HG02938 (cell line): ENCODE measurements around the gene PCSK4.
A peak's percentile ranks its signal among the peaks of the same experiment; 100 is the strongest.
"Not testable (repeated sequence)": the region's sequence is repeated elsewhere in the genome, so short reads cannot be mapped to it uniquely, and the experiment has no call there.

Source experiments
- ATAC-seq: cut with Tn5 transposase; IDR thresholded peaks from one replicate; pipeline ENCODE4 v1.9.1; 2021; ENCODE audit warnings: mild to moderate bottlenecking, moderate library complexity; ENCODE audit not compliant: unreplicated experiment

Gene PCSK4

DNA sequence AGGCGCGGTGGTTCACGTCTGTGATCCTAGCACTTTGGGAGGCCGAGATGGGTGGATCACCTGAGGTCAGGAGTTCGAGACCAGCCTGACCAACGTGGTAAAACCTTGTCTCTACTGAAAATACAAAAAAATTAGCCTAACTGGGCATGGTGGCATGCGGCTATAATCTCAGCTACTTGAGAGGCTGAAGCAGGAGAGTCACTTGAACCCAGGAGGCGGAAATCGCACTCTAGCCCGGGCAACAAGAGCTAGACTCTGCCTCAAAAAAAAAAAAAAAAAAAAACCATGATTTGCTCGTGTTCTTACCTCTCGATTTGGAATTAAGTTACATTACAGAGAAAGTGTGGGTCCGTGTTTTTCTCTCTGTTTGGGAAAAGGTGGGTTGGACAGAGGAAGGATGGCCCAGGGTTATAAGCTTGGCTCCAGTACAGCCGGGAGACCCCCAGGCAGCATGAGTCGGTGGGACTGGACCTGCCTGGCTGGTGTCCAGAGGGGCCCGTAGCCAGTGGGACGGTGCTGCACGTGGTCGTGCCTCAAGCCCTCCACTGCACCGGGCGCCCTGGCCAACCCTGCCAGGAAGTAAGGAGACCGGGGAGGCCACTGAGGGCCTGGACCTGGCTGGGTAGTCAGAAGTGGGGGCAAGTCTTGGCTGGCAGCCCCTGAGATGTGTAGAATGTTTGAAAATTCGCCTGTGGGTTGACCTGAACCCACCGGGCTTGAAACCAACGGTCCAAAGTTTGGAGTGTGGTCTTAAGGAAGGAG, 48.3 kb downstream of the PCSK4 start:
- no peak for ATAC-seq

DNA sequence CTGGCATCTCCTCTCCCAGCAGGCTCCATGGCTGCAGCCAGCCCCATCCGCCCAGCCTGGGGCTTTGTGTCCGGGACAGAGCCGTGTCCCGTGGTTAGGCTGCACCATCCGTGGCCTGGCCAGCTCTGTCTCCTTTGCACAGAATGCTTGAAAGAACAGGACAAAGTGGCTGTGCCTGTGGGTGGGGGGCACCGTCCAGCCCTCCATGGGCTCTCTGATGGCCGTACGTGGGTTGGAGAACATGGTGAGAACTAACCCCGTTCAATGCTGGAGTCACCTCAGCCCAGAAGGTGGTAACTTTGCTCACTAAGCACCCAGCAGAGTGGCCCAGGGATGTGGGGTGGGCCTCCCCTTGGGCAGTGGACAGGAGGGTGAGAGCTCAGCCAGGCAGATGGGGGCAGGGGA, 49.1 kb downstream of the PCSK4 start:
- no peak for ATAC-seq

DNA sequence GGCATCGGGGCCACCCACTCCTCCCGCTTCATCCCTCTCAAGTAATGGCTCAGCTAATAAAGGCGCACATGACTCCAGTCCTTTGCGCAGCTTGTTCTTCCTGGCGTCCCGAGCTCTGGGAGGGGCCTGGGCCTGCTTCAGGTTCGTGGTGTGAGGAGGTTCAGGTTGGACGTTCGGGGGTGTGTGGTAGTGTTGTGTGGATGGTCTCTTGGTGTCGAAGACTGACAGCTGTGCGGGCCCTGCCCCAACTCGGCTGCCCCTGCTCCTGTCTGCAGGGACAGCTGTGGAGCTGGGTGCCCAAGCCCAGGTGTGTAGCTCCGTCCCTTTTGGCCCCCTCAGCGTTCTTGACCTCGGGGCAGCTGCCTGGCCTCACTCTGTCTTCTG, 49.7 kb downstream of the PCSK4 start:
- ATAC-seq = no peak

DNA sequence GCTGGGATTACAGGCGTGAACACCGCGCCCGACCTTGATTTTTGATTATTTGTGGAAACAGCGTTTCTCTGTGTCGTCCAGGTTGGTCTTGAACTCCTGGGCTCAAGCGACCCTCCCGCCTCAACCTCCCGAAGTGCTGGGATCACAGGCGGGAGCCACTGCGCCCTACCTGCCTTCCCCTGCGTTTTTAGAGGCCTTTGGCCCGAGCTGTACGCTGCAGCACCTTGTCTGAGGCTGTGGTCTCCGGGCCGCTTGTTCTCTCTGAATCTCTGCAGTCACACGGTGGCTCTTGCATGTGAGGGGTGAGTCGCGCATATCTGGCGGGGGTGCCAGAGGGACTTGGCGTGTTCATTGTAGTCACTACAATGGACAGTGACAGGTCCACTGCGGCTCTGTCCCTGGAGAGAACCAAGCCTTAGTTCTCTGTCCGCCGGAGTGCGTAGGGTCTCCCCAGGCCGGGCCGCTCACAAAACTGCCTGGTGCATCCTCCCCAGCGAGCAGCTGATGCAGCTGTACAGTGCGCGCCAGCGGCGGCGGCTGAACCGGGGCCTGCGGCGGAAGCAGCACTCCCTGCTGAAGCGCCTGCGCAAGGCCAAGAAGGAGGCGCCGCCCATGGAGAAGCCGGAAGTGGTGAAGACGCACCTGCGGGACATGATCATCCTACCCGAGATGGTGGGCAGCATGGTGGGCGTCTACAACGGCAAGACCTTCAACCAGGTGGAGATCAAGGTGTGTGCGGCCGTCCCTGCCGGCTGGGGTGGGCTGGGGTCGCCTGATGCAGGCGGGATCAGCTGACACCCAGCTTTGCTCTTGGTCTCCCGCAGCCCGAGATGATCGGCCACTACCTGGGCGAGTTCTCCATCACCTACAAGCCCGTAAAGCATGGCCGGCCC, 50.4 kb downstream of the PCSK4 start:
- ATAC-seq = not testable (repeated sequence)

DNA sequence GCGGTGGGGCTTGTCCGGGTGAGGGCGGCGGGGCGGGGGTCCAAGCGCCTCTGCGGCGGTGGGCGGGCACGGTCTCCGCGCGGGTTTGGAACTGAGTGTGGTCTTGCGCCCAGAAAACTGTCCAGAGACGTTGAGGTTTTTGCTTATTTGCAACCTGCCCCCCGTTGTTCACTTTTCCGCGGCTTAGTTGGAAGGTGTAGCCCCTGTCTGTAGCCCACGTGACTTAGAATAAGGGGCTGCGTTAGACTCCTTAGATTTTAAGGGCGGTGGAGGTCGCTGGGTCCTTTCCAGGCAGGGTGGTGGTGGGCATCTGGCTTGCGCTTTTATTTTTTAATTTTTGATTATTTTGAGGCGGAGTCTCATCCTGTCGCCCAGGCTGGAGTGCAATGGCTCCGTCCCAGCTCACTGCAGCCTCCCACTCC, 51.2 kb downstream of the PCSK4 start:
- no peak for ATAC-seq

DNA sequence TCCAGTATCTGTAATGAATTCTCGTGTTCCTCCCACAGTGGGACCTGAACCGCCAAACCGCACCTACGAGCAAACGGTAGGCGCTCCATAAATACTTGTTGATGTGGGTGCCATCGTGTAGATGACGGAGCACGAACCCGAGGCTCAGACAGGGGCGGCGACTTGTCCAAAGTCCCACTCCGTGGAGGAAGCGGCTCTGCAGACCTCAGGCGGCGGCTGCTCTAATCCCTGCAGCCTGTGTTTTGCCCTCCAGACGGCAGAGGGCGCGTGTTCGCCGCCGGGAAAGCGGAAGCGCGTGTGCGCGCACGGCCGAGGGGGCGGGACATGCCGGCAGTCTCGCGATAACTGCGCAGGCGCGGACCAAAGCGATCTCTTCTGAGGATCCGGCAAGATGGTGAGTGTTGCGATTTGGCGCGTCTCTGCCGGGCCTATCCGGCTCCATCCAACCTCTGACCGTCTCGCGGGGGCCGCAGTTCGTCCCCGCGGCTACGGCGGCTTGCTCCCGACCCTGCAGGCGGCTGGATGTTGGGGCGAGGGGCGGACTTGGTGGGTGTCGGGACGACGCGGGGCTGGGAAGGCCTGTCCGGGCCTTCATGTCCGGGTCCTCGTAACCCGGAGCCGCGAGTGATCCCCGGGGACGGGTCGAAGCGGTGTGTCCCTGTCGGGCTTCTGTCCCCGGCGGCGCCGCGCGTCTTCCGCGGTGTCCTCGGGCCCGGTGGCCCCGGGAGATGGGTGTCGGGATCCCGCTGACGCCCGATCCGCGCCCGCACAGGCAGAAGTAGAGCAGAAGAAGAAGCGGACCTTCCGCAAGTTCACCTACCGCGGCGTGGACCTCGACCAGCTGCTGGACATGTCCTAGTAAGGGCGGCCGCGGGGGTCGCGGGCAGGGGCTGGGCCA, 51.9 kb downstream of the PCSK4 start, which contains the start of gene RPS15:
TSS of gene RPS15 (plus strand) at position 362 of the 898 bp plus-strand sequence. CDS start at position 392, 30 bp downstream.
- peak; percentile 70 for ATAC-seq

DNA sequence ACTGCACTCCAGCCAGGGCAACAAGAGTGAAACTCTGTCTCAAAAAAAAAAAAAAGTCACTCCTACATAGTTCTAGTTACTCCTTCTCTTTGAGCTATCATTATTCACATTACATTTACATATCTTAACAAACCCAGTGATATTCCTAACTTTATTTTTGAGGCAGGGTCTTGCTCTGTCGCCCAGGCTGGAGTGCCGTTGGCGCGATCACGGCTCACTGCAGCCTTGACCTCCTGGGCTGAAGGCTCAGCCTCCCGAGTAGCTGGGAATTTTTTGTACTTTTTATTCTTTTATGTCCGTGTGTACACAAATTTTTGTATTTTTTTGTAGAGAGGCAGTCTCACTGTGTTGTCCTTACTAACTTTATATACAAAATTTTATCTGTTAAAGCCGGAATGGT, 52.5 kb downstream of the PCSK4 start:
- no peak for ATAC-seq

DNA sequence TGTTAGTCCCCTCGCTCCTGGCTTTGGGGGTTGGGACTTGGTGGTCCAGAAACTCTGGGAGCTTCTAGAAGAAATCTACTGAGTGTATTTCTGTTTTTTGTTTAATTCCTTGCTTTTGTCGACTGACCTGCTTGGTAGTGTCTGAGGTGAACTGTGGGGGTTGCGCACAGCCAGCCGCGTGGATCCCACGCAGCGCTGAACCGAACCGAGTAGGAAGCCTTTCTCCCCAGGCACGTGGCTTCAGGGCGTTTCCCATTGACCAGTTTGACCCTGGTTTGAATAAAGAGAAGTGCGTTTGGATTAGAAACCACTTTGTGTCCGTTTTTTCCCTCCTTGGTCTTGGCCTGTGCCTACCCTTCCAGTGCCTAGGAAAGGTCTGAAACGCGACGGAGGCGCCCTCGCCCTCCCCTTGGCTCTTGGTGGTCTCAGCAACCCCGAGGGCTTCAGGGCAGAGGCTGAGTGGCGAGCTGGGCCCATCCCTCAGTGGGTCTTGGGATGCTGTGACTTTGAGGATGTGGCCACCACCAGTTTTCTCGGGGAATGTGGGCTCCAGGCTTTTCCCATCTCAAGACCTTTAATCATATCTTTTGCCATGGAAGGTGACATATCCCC, 54.7 kb downstream of the PCSK4 start:
- no peak for ATAC-seq

DNA sequence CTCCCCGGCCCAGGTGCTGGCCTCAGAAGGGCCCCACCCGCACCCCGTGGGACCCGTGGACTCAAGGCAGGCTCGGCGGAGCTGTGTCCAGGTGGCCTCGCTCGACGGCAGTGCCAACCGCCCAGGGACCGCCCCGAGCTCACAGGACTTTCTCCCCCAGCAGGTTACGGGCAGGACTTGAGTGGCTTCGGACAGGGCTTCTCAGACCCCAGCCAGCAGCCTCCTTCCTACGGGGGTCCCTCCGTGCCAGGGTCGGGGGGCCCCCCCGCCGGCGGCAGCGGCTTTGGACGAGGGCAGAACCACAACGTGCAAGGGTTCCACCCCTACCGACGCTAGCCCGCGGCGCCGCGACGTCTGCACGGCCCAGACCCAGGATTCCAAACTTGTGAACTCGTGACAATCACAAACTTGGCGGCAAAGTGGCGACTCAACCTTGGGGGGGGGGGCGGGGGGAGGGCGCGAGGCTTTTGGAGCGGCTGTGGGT, 55.5 kb downstream of the PCSK4 start:
- no peak for ATAC-seq

DNA sequence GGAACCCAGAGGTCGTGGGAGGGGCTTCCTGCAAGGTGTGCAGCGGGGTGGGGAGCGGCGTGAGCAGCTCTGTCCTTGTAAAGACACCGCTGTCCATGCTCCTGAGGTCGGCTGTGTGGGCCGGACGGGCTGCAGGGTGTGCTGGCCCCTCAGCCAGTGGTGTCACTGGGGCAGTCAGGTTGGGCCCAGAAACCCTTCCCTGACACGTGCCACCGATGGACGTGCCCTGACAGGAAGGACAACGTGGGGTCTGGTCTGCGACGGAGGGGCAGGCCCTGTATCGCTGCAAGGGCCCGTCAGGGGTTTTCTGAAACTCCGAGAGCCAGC, 56.1 kb downstream of the PCSK4 start:
- ATAC-seq = no peak

DNA sequence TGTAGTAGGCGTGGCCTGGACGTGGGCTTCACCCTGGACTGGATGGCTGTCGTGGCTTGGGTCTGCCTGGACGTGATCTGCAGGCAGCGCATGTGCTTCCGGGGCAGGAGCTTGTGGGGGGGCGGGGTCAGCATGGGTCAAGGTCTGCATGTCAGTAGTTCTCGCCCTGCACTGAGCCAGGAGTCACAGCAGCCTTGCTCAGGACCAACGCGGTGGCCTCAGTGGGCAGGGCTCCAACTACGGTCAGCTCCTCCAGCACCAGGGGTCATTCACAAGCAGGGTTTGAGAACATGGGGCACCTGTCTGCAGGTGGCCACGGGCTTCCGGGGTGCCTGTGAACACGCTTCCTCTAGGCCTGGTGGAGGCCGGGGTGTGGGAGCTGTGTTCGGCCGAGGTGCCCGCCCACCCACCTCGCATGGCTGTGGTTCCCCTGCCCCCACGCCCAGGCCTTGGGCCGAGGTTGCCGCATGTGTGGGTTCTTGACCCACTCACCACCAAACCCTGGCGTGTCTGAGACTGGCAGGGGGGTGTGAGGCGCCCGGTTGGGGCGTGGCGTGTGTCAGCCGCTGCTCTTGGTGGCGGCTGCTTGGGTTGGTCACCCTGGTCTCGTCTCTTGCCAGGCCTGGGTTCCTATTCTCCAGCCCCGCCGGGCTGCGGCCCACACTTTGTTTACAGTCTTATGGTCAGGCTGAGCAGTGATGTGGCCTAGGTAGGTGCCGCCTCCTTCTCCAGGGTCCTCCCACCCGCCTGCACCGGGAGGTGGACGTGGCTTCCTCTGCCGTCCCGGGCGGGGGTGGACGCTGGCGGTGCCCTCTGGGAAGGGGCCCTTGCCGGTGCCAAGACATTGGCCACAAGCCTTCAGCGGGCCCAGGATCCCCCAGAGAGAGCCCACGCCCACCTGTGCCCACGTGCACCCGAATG, 56.8 kb downstream of the PCSK4 start:
- ATAC-seq = no peak

DNA sequence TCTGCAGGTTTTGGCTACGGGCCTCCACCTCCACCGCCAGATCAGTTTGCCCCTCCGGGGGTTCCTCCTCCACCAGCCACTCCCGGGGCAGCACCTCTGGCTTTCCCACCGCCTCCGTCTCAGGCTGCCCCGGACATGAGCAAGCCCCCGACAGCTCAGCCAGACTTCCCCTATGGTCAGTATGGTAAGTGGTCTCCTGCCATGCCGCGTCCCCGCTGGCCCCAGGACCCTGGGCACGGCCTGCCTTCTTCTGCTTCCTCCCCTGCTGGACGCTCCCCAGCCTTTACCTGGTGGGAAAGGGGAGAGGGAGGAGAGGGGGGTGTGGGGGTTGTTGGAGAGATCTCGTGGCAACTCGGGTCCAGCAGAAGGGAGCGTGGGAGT, 57.7 kb downstream of the PCSK4 start:
- ATAC-seq = no peak

DNA sequence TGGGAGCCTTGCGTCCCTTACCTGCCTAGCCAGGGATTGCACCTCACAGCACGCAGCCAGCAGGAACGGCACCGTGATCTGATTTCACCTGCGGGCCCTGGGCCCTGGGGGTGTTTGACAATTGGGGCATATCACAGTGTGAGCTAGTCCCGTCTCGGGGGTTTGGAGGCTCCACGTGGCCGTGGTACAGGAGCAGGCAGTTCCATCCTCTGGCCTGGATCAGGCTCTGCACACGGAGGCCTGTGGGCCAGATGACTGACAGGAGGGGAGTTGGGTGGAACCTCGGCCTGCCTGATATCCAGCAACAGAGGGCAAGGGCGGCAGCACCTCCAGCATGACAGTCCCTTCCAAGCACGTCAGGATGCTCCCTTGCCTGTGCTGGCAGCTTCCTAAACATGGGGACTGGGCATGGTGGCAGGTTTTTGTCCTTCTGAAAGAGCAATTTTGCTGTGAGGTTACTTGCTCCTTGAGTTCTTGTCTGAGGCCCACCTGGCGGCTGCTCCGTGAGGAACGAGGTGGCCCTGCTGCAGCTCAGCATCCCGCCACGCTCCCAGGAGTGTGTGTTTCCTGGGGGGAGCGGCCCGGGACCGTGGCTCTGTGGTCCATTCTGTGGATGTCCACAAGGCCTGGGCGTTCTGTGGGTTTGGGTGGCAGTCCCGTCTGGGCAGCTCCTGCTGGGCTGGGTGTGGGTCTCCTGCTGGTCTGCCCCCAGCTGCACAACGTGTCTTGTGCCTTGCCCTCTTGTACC, 58.2 kb downstream of the PCSK4 start:
- no peak for ATAC-seq
